NOMO-1 treated with dmso at 0.1 percent for 144 hours (cell line): Measurements from ENCODE around the gene ALDH9A1.
"Not testable (repeated sequence)": the region's sequence is repeated elsewhere in the genome, so short reads cannot be mapped to it uniquely, and the experiment has no call there.

Source experiments
- DNase-seq: peaks from one replicate; lab custom pipeline; 2025; ENCODE audit not compliant: unreplicated experiment; lab: John Stamatoyannopoulos, UW

The ALDH9A1 gene

DNA sequence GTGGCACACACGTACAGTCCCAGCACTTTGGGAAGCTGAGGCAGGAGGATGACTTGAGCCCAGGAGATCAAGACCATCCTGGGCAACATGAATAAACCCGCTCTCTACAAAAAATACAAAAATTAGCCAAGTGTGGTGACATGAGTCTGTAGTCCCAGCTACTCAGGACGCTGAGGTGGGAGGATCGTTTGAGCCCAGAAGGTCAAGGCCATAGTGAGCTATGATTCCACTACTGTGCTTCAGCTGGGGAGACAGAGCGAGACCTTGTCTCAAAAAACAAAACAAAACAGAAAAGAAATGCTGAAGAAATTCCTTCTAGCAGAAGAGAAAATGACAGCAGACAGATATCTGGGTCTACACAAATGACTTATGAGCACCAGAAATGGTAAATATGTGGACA, 10.3 kb downstream of the ALDH9A1 start:
- DNase-seq = no peak

DNA sequence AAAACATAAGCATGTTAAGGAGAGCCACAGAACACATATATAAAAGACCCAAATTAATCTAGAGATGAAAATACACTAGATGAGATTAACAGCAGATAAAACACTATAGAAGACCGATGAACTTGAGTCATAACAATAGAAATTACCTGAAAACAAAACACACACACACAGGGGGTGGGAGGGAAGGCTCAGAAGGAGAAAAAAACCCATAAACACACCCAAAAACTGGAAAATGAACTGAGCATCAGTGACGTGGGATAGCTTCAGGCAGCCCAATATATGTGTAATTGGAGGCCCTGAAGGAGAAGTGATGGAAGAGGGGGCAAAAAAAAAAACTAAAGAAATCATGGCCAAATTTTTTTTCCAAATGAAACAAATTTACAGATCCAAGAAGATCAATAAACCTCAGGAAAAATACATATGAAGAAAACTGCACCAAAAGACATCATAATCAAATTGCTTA, 11.4 kb downstream of the ALDH9A1 start:
- DNase-seq = no peak

DNA sequence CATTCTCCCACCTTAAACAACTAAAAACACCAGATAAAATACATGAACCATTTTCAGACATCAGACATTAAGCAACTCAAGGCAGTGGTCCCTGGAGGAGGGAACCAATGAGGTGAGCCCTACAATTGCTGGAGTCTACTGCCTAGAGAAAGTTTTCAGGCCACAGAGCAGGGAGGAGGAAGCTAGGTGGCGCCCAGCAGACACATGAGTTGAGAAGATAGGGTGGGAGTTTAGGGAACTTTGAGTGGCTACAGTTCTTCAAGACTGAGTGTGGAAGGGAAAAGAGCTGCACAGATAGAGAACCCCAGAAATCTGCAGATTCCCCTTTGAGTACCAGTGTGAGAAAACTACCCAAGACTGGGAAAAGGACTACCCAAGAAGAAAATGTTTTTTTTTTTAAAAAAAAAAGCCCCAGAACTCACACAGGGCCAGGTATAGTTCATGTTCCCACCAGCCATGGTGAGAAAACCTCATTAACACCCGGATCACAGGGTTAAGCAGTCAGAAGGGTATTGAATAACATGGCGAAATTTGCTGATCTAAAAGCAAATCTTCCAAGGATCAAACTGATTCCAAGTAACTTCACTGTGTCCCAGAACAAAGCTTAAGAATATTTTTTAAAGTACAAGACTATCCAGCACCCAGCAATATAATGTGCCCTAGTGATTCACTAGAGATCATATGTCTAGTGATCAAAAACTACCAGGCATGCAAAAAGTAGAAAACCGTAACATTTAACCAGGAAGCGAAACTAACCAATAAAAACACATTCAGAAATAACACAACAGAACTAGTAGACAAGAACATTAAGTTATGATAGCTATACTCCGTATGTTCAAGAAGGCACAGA, 12.0 kb downstream of the ALDH9A1 start:
- DNase-seq = no peak

GRCh38 chr1:165683848-165684485, 14.4 kb downstream of the ALDH9A1 start:
- DNase-seq = no peak

DNA sequence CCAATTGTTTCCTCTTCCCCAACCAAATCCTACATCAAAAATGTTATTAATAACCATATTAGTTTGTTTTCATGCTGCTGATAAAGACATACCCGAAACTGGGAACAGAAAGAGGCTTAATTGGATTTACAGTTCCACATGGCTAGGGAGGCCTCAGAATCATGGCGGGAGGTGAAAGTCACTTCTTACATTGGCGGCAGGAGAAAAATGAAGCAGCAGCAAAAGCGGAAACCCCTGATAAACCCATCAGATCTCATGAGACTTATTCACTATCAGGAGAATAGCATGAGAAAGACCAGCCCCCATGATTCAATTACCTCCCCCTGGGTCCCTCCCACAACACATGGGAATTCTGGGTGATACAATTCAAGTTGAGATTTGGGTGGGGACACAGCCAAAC, 17.6 kb downstream of the ALDH9A1 start:
- DNase-seq = not testable (repeated sequence)

DNA sequence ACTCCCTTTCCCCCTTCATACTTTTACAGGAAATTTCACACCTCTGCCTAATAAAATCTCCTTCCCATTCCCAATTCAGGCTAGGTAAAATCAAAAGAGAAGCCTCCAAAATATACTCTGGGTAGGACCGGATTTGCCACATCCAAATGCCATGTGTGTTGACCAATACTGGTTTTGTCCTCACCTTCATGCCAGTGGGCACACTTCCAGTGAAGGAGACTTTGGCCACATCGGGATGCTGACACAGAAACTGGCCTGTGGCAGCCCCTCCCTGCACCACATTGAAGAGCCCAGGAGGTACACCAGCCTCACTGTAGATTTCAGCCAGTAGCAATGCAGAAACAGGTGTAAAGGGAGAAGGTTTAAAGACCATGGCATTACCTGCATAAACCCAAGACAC, 18.1 kb downstream of the ALDH9A1 start:
- DNase-seq = no peak

- DNase-seq = no peak
Observed at GRCh38 chr1:165679282-165680036, 18.9 kb downstream of the ALDH9A1 start.

GRCh38 chr1:165678509-165678908, 19.9 kb downstream of the ALDH9A1 start:
- no peak for DNase-seq

- DNase-seq = no peak
Observed at GRCh38 chr1:165675794-165676193, 22.6 kb downstream of the ALDH9A1 start.

- no peak for DNase-seq
Observed at GRCh38 chr1:165674599-165674998, 23.8 kb downstream of the ALDH9A1 start.

DNA sequence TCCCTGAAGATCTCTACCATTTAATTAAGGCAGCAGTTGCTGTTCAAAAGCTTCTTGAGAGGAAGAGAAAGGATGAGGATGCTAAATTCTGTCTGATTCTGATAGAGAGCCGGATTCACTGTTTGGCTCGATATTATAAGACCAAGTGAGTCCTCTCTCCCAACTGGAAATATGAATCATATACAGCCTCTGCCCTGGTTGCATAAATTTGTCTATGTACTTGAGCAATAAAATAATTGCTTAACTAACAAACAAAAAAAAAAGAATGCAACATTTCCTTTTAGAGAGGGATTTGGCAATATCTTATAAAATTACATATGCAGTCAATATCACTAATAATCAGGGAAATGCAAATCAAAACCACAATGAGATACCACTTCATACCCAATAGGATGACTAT, 26.8 kb downstream of the ALDH9A1 start:
- DNase-seq = no peak

DNA sequence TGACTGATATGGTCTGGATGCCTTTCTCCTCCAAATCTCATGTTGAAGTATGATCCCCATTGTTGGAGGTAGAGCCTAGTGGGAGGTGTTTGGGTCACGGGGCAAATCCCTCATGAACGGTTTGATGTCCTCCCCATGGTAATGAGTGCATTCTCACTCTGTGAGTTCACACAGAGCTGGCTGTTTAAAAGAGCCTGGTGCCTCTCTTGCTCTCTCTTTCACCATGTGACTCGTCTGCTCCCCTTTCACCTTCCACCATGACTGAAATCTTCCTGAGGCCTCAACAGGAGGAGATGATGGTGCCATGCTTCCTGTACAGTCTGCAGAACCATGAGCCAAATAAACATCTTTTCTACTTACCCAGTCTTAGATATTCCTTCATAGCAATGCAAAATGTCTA, 30.2 kb downstream of the ALDH9A1 start:
- no peak for DNase-seq

GRCh38 chr1:165666152-165666825, 32.1 kb downstream of the ALDH9A1 start:
- DNase-seq = peak; percentile 14

GRCh38 chr1:165662186-165662585, 36.2 kb downstream of the ALDH9A1 start:
- no peak for DNase-seq

DNA sequence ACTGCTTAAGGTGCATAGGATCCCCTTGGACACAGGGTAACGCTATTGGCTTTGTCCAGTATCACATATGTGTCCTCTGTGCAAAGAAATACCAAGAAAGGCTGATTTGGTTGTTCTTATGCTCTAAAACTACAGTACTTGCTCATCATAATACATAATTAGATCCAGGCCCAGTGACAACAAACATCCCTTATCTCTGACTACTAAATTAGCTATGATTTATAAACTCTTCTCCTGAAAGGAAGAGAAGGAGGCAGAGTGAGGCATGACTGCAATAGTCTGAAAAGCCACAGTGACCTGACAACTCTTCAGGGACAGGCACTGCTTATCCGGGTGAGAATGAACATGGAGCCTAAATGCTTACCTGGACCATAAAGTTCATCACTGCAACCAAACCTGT, 36.7 kb downstream of the ALDH9A1 start:
- DNase-seq = no peak

GRCh38 chr1:165659581-165659895, 38.8 kb downstream of the ALDH9A1 start:
- DNase-seq = no peak

DNA sequence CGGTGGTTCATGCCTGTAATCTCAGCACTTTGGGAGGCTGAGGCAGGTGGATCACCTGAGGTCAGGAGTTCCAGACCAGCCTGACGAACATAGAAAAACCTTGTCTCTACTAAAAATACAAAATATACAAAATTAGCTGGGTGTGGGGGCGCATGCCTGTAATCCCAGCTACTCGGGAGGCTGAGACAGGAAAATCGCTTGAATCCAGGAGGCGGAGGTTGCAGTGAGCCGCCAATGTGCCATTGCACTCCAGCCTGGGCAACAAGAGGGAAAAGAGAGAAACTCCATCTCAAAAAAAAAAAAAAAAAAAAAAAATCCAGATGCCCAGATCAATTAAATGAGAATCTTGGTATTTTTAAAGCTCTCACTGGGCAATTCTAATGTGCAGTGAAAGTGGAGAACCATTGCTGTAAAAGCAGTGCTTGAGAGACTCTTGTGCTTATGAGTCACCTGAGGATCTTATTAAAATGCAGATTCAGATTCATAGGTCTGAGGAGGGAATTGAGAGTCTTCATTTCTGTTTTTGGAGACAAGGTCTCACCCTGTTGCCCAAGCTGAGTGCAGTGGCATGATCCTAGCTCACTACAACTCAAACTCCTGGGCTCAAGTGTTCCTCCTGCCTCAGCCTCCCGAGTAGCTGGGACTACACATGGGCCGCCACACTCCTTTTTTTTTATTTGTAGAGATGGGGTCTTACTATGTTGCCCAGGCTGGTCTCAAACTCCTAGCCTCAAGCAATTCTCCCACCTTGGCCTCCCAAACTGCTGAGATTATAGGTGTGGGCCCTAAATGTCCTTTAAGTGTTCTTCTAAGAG, 39.4 kb downstream of the ALDH9A1 start:
- DNase-seq = not testable (repeated sequence)

- no peak for DNase-seq
Observed at GRCh38 chr1:165650981-165651625, 47.3 kb downstream of the ALDH9A1 start.

DNA sequence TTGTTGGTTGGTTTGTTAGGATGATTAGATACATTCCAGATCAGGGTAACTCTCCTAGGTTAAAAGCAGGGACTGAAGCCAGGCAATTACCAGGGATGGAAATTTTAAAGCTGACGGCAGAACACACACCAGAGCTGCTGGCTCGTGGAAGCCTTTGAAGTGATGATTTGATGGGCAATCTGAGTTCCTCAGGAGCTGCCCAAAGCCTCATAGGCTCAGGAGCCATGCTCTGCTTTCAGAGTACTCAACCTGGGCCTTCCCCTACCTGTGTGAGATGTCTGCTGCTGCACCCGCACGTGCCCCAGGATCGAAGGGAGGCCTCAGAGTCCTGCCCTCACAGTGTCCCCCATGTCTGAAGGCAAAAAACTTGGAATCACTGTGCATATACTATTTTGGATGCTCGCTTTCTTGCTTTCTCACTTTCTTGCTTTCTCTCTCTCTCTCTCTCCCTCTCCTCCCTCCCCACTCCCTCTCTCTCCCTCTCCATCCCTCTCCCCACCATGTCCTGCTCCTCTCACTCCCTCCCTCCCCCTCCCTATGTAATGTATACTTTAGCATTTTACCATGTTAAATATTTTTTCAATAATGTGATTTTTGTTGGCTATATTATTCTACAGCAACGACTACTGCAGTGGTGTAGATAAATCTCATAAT, 49.3 kb downstream of the ALDH9A1 start:
- DNase-seq = no peak
